HG03064 (cell line): ENCODE data around the gene NAV2.

Experiments
- ATAC-seq: cut with Tn5 transposase; IDR thresholded peaks from one replicate; pipeline ENCODE4 v1.9.1; 2021; ENCODE audit warnings: low read depth; ENCODE audit not compliant: unreplicated experiment

The NAV2 gene

GRCh38 chr11:20027556-20028013 is 314.9 kb downstream of the NAV2 start:
- ATAC-seq = no peak

GRCh38 chr11:20029193-20029592 is 316.6 kb downstream of the NAV2 start:
- ATAC-seq = no peak

GRCh38 chr11:20030472-20030871 is 317.8 kb downstream of the NAV2 start:
- no peak for ATAC-seq

- ATAC-seq = no peak
Observed at GRCh38 chr11:20031155-20032001, 318.7 kb downstream of the NAV2 start.

GRCh38 chr11:20032127-20032526 is 319.5 kb downstream of the NAV2 start:
- ATAC-seq = no peak

- ATAC-seq = no peak
Observed at GRCh38 chr11:20032577-20033260, 320.1 kb downstream of the NAV2 start.

- no peak for ATAC-seq
Observed at GRCh38 chr11:20033806-20034205, 321.2 kb downstream of the NAV2 start.

GRCh38 chr11:20034941-20035340 is 322.3 kb downstream of the NAV2 start:
- no peak for ATAC-seq

- no peak for ATAC-seq
Observed at GRCh38 chr11:20035375-20035700, 322.7 kb downstream of the NAV2 start.

GRCh38 chr11:20035701-20036601 is 323.3 kb downstream of the NAV2 start:
- ATAC-seq = no peak

- ATAC-seq = no peak
Observed at GRCh38 chr11:20036626-20037335, 324.1 kb downstream of the NAV2 start.

GRCh38 chr11:20037396-20038153 is 324.9 kb downstream of the NAV2 start:
- ATAC-seq = no peak

GRCh38 chr11:20038412-20038811 is 325.8 kb downstream of the NAV2 start:
- ATAC-seq = no peak

GRCh38 chr11:20038972-20039371 is 326.3 kb downstream of the NAV2 start:
- ATAC-seq = no peak

GRCh38 chr11:20041499-20041898 is 328.9 kb downstream of the NAV2 start:
- no peak for ATAC-seq

- ATAC-seq = no peak
Observed at GRCh38 chr11:20042045-20042639, 329.5 kb downstream of the NAV2 start.

- no peak for ATAC-seq
Observed at GRCh38 chr11:20042811-20043341, 330.2 kb downstream of the NAV2 start.

- ATAC-seq = no peak
Observed at GRCh38 chr11:20043992-20044391, 331.4 kb downstream of the NAV2 start.

- no peak for ATAC-seq
Observed at GRCh38 chr11:20045098-20045688, 332.6 kb downstream of the NAV2 start.
